GM12878 (cell line): ENCODE results near the gene EYA2. TPM values are rescaled to one million over a fixed set of nuclear protein-coding genes. Genes with fewer than 3 reads are reported as not detected.

Experiments used
- ATAC-seq: fragments of 200-7000 bp; cut with Tn5 transposase; 3 replicates; pipeline ENCODE4 v1.9.1; 2020; ENCODE audit warnings: mild to moderate bottlenecking, moderate library complexity
- BruUV-seq: library from RNA; stranded (reverse); fragments of 400-500 nt; replicated peaks from 2 replicates; lab custom pipeline; 2021; lab: Mats Ljungman, UMichigan
- CTCF ChIA-PET: fragments of 300-600 bp; sonication (Branson Sonifier 250); formaldehyde crosslinking; extraction: SDS; loops from one replicate; lab custom pipeline; 2021; ENCODE audit warnings: inconsistent platforms; lab: Yijun Ruan, JAX
- POLR2A ChIA-PET: fragments of 350-600 bp; formaldehyde crosslinking; extraction: SDS; loops from one replicate; lab custom pipeline; 2021; ENCODE audit warnings: inconsistent platforms; lab: Charles Lee
- RAD21 ChIA-PET: fragments of 300-600 bp; sonication (Branson Sonifier 250); formaldehyde crosslinking; loops from one replicate; lab custom pipeline; 2023; ENCODE audit warnings: antibody characterized with exemption; ENCODE audit not compliant: unreplicated experiment; lab: Charles Lee
- SMC1A ChIA-PET: fragments of 300-600 bp; sonication (Branson Sonifier 250); formaldehyde crosslinking; loops from one replicate; lab custom pipeline; 2023; ENCODE audit not compliant: unreplicated experiment, uncharacterized antibody; lab: Charles Lee
- DNase-seq: peaks from one replicate; pipeline ENCODE4 v3.0.0-alpha.2; 2011; ENCODE audit warnings: low read depth, low spot score
- FAIRE-seq: peaks from 3 replicates; lab custom pipeline; 2011; peaks lifted over from hg19 to GRCh38; lab: Jason Lieb, UNC
- H2AFZ ChIP-seq: 2 replicates; pipeline ENCODE4 v1.6.0; 2011; ENCODE audit warnings: low read depth, low read length, control low read depth; ENCODE audit not compliant: control insufficient read depth
- H3K27ac ChIP-seq: 2 replicates; pipeline ENCODE4 v1.5.1; 2011; ENCODE audit warnings: control low read depth; ENCODE audit not compliant: control insufficient read depth, insufficient read depth
- H3K27me3 ChIP-seq, 2 experiments: replicated peaks in 1 of 2; 2 replicates each; pipeline versions ENCODE4 v1.6.0 to v1.6.1; 2011; ENCODE audit warnings: low read length in 1 of 2; ENCODE audit not compliant: control insufficient read depth in 2 of 2, insufficient read depth in 2 of 2
- H3K36me3 ChIP-seq, 2 experiments: 2 replicates each; pipeline ENCODE4 v1.5.1; 2011; ENCODE audit warnings: low read length in 1 of 2; ENCODE audit not compliant: control insufficient read depth in 2 of 2, insufficient read depth in 2 of 2
- H3K4me1 ChIP-seq: 2 replicates; pipeline ENCODE4 v1.6.1; 2011; ENCODE audit warnings: mild to moderate bottlenecking, low read length, moderate library complexity, mixed read lengths; ENCODE audit not compliant: control insufficient read depth, insufficient read depth
- H3K4me2 ChIP-seq: 2 replicates; pipeline ENCODE4 v1.6.0; 2011; ENCODE audit warnings: control low read depth; ENCODE audit not compliant: control insufficient read depth, insufficient read depth
- H3K4me3 ChIP-seq: fragments of 200-600 bp; sonication (generic); 2 replicates; pipeline ENCODE4 v1.5.1; 2016
- H3K79me2 ChIP-seq: 2 replicates; pipeline ENCODE4 v1.6.0; 2011; ENCODE audit warnings: low read length; ENCODE audit not compliant: control insufficient read depth, insufficient read depth
- H3K9ac ChIP-seq: 2 replicates; pipeline ENCODE4 v1.8.0; 2011; ENCODE audit warnings: low read length, control low read depth, mixed read lengths; ENCODE audit not compliant: control insufficient read depth, insufficient read depth
- H3K9me3 ChIP-seq: replicated peaks from 3 replicates; pipeline ENCODE4 v1.5.1; 2011; ENCODE audit warnings: mild to moderate bottlenecking, low read length; ENCODE audit not compliant: control insufficient read depth, insufficient read depth
- H4K20me1 ChIP-seq: 2 replicates; pipeline ENCODE4 v1.6.0; 2011; ENCODE audit not compliant: control insufficient read depth, insufficient read depth
- ATF7 ChIP-seq: fragments of 450-650 bp; IDR thresholded peaks from 2 replicates; pipeline ENCODE4 v1.6.1; 2016; ENCODE audit warnings: low read depth, mild to moderate bottlenecking
- SMAD1 ChIP-seq: fragments of 450-650 bp; IDR thresholded peaks from 2 replicates; pipeline ENCODE4 v1.6.1; 2018; ENCODE audit warnings: mild to moderate bottlenecking, low read depth; ENCODE audit not compliant: partially characterized antibody
- SRF ChIP-seq, 2 experiments: IDR thresholded peaks; 2 replicates each; pipeline ENCODE4 v1.6.1; 2011; ENCODE audit warnings: low read depth in 2 of 2, low read length in 2 of 2, mild to moderate bottlenecking in 1 of 2, moderate library complexity in 1 of 2
- TAF1 ChIP-seq: IDR thresholded peaks from 2 replicates; pipeline ENCODE4 v1.6.1; 2011; ENCODE audit warnings: mild to moderate bottlenecking, low read depth, low read length, borderline replicate concordance
- ZNF384 ChIP-seq: IDR thresholded peaks from 2 replicates; pipeline ENCODE4 v1.6.1; 2012; ENCODE audit warnings: low read depth, mild to moderate bottlenecking, low read length, improper control_type of control experiment, borderline replicate concordance
- WGBS: methylation state at CpG from one replicate; pipeline ENCODE4 v1.1.6; 2016; ENCODE audit warnings: low lambda C conversion rate; ENCODE audit not compliant: insufficient replicate concordance, insufficient coverage; ENCODE audit errors: missing lambda C conversion rate; 5-methylcytosine and 5-hydroxymethylcytosine counted together
- in situ Hi-C: fragments of 300-500 bp; cut with MboI; formaldehyde crosslinking; loops from 9 replicates; pipeline ENCODE4 v1.14.3; 2018; ENCODE audit warnings: mixed read lengths
- intact Hi-C: fragments of 100-400 bp; cut with micrococcal nuclease; formaldehyde crosslinking; loops from one replicate; pipeline ENCODE4 v1.14.2; 2022; ENCODE audit not compliant: unreplicated experiment
- polyA plus RNA-seq, 11 experiments: library from polyadenylated mRNA; depleted of rRNA in 4 of 11; unstranded in 6 of 11; stranded (reverse) in 5 of 11; fragments of >200 nt; fragmentation: Nextera tagmentation in 4 of 11; fragmentation: Illumina TruSeq in 1 of 11; extraction: Ambion mirVana in 4 of 11; extraction: Trizol in 1 of 11; gene quantifications; 1 replicate in 1 of 11; 2 replicates in 10 of 11; pipeline versions ENCODE4 v1.2.1 to v1.2.3, GENCODE V29; 2011 to 2016; ENCODE audit warnings: inconsistent platforms in 2 of 11, missing spikeins in 2 of 11, low read depth in 1 of 11
- total RNA-seq, 4 experiments: library from RNA; depleted of rRNA in 3 of 4; stranded (reverse); fragments of >200 nt in 3 of 4; fragmentation: Illumina TruSeq in 1 of 4; extraction: Trizol in 1 of 4; gene quantifications; 2 replicates each; pipeline versions ENCODE4 v1.2.1 to v1.2.3, GENCODE V29; 2013 to 2021
- TF ChIP-seq, protein P1 (sequence below): fragments of 450-650 bp; IDR thresholded peaks from 2 replicates; pipeline ENCODE4 v1.6.1; 2016; ENCODE audit warnings: mild to moderate bottlenecking, moderate library complexity, borderline replicate concordance

The EYA2 gene
- total and polyA plus RNA-seq, 10 of the 15 experiments (the other 5 are each of a cell fraction or from before 2014, with no cell fraction given) = 0.20 TPM; not detected in 9

DNA sequence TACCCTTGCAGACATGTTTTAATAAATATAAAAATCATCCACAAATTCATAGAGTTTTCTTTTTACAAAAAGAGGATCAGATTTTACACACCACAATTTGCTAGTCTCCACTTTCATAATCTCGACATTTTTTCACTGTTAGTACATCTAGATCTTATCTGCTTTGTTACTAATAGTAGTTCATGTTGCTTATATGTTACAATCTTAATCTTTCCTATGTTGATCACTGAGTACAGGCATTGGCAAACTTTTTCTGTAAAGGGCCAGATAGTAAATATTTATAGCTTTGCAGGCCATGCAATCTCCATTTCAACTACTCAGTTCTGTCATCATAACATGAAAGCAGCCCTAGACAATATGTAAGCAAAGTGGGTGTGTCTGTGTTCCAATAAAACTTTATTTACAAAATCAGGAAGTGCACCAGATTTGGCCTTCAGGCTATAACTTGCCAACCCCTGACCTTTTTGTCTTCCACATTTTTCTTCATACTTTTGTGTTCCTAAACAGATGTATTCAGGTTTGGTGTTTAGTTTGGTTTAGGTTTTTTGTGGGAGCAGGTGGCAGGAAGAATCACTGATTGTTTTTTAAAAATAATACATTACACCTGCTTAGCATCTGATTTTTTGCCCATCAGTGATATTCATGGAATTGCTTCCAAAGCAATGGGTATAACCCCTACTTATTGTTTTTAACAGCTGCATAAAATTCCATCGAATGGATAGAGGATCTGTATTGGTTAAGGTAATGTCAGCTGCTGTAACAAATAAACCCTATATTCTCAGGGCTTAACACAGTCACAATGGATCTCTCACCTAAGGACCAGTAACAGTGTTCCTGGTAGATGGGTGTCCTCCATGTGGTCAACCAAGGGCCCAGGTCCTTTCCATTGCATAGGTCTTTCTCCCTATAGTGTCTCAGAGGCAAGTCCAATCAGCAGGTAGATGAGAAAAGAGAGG lies 61.2 kb downstream of the EYA2 start:
- FAIRE-seq = no peak
- no peaks in the 10 kb centered on the region for H3K79me2 ChIP-seq
- H4K20me1 ChIP-seq = no peaks in the 10 kb centered on the region
- H3K36me3 ChIP-seq = no peaks in the 10 kb centered on the region
- BruUV-seq = no TSS peak
- H3K9me3 ChIP-seq = no peaks in the 10 kb centered on the region; the same call in 2 of the 3 replicates
- no peak overlapping the region for H3K9ac ChIP-seq
- in situ Hi-C loops = no loop called here
- no peak for DNase-seq
- H3K4me1 ChIP-seq = no peaks in the 10 kb centered on the region
- ChIA-PET CTCF (no interaction called here), SMC1A (no interaction called here)
- WGBS = 39% methylated on average over 2 of the region's 2 CpGs
- intact Hi-C loops = no loop called here
- no peak for ATAC-seq
- H2AFZ ChIP-seq = no peak overlapping the region
- TF ChIP-seq ZNF384 = no peak
- TF ChIP-seq ATF7 = no peak
- TF ChIP-seq SMAD1 = no peak
- TF ChIP-seq, protein P1, sequence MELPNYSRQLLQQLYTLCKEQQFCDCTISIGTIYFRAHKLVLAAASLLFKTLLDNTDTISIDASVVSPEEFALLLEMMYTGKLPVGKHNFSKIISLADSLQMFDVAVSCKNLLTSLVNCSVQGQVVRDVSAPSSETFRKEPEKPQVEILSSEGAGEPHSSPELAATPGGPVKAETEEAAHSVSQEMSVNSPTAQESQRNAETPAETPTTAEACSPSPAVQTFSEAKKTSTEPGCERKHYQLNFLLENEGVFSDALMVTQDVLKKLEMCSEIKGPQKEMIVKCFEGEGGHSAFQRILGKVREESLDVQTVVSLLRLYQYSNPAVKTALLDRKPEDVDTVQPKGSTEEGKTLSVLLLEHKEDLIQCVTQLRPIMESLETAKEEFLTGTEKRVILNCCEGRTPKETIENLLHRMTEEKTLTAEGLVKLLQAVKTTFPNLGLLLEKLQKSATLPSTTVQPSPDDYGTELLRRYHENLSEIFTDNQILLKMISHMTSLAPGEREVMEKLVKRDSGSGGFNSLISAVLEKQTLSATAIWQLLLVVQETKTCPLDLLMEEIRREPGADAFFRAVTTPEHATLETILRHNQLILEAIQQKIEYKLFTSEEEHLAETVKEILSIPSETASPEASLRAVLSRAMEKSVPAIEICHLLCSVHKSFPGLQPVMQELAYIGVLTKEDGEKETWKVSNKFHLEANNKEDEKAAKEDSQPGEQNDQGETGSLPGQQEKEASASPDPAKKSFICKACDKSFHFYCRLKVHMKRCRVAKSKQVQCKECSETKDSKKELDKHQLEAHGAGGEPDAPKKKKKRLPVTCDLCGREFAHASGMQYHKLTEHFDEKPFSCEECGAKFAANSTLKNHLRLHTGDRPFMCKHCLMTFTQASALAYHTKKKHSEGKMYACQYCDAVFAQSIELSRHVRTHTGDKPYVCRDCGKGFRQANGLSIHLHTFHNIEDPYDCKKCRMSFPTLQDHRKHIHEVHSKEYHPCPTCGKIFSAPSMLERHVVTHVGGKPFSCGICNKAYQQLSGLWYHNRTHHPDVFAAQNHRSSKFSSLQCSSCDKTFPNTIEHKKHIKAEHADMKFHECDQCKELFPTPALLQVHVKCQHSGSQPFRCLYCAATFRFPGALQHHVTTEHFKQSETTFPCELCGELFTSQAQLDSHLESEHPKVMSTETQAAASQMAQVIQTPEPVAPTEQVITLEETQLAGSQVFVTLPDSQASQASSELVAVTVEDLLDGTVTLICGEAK = peak; percentile 76
- TF ChIP-seq TAF1 = no peak
- no peak for TF ChIP-seq SRF (IDR thresholded peaks at IDR 0.05; ENCODE audit: low read depth in 2 of 2, low read length in 2 of 2)
- TF ChIP-seq, all 136 proteins: peak for 1
- ChIA-PET RAD21 (no interaction called here), POLR2A (no interaction called here)
- no peaks in the 10 kb centered on the region for H3K27me3 ChIP-seq
- no peak overlapping the region for H3K4me3 ChIP-seq
- no peak overlapping the region for H3K27ac ChIP-seq
- no peak overlapping the region for H3K4me2 ChIP-seq
